Measurements from ENCODE around the gene C10orf143.
"Not testable (repeated sequence)": the region's sequence is repeated elsewhere in the genome, so short reads cannot be mapped to it uniquely, and the experiment has no call there.

The C10orf143 gene

DNA sequence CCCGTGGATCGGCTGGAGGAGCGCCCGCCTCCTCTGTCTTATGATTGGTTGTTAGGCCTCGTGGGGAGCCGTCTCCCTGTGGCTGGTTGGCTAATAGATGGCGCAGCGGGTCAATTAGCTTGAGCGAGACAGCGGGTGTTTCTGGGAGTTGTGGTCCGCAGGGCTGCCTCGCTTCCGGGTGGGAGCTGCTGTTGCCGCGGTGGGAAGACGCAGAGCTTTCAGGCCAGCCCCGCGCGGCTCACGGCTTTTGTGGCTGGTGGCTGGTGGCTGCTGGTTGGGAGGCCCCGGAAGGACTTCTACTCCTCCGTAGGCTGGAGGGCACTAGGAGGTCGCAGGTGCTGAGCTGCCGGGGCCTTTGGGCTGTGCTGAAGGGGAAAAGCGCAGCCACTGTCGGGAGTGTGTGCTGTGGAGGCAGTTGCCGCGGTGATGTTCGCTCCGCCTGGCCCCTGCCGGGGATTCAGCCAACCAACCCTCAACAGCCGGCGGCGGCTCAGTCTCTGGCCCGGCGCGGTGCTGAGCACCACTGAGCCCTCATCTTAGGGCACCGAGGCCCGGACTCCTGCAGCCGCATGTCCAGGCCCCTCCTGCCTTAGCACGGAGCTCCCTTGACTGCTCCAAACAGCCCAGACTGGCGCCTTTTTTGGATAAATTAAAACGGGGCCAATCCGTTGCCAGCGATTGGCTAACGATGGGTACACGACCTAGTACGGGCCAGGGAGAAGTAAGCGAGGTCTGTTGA, 652 bp upstream of the C10orf143 start:
- DNase-seq = peak; percentile 91

DNA sequence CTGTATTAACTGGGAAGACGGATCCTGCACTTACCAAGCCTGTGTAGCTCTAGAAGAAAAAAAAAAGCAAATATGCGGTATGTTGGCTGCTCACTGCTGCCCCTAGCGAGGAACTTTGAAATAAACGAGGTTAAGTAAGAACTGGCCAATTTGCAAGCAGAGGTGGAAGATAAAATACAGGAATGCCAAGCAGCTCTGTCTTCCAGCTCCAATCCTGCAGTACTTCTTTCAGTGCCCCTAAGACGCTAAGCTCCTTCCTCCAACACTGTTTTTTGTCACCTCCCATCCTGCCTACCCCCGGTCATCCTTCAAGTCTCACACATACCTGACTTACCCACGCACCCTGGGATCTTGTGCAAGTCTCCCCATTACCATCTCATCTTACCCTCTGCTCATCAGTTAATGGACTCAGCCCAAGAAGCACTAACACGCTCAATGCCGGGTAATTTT, 809 bp downstream of the C10orf143 start:
- peak; percentile 64 for DNase-seq

GRCh38 chr10:130108934-130109604, 1.6 kb downstream of the C10orf143 start:
- DNase-seq = no peak

GRCh38 chr10:130108146-130108545, 2.5 kb downstream of the C10orf143 start:
- not testable (repeated sequence) for DNase-seq

DNA sequence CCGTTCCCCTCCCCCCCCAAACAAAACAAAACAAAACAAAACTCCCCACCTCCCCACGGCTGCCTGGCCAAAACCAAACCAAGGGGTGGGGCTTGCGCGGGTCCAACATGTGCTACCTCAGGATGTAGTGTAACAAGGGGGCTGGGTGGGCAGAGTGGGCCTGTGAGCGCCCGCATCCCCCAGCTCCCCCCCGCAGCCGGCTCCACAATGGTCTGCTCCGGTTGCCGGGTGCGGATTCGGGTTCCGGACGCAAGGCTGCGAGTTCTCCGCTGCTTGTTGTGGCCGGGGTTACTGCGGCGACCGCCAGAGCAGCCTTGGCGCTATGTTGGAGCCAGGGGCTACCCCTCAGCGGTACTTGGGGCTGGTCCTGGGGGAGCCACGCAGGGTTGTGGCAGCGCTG, 4.9 kb downstream of the C10orf143 start:
- no peak for DNase-seq

- DNase-seq = no peak
Observed at GRCh38 chr10:130099344-130099743, 11.3 kb downstream of the C10orf143 start.

DNA sequence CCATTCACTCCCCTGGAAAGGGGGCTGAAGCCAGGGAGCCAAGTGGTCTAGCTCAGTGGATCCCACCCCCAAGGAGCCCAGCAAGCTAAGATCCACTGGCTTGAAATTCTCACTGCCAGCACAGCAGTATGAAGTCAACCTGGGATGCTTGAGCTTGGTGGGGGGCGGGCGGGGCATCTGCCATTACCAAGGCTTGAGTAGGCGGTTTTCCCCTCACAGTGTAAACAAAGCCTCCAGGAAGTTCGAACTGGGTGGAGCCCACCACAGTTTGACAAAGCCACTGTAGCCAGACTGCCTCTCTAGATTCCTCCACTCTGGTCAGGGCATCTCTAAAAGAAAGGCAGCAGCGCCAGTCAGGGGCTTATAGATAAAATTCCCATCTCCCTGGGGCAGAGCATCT, 20.1 kb downstream of the C10orf143 start:
- not testable (repeated sequence) for DNase-seq

DNA sequence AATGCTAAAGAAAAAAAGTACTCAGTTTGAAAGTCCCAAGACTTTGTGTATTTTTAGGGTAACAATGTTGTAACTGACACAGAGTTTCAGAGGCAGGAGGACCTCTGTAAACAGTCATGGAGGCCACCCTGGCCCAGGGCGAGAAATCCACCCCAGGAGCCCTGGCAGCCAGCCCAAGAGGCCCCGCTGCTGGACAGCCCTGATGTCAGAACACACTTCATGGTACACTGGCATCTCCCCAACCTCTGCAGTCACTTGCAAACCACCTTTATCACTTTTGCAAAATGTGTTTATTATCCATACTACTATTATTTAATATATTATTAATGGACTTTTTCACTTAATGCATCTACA, 30.2 kb downstream of the C10orf143 start:
- no peak for DNase-seq

GRCh38 chr10:130079614-130080460, 30.8 kb downstream of the C10orf143 start:
- no peak for DNase-seq

GRCh38 chr10:130078120-130078519, 32.5 kb downstream of the C10orf143 start:
- no peak for DNase-seq

DNA sequence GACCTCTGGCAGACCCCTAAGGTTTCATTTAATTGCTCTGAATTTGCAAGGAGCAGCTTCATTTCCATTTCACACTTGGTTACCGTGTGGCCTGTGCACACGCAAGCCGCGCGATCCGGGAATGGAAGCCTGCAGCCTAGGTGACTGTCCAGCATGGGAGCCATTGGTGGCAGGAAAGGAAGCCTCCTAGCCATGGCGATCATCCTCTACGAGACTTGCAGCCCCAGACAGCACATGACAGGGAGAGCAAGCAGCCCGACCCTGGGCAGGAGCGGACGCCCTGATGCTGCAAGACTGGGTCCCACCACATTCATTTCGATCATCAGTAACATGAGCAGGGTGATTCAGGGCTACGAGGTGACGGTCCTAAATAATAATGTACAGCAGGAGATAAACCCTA, 33.9 kb downstream of the C10orf143 start:
- DNase-seq = no peak

GRCh38 chr10:130074639-130075038, 36.0 kb downstream of the C10orf143 start:
- no peak for DNase-seq

GRCh38 chr10:130073912-130074311, 36.7 kb downstream of the C10orf143 start:
- DNase-seq = no peak

DNA sequence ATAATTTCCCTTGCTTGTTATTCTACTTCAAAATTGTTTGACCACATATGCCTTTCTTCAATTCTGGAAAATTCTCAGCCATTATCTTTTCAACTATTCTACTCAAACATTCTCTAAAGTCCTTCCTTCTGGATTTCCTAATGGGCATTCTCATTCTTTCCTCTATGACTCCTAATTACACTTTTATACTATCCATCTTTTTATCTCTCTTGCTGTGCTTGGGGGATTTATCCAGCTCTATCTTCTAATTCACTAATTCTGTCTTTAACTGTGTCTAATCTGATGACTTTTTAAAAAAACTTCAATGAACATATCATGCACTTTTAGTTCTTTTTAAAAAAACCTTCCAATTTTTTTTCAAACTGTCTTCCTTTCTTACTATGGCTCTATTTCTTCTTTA, 38.4 kb downstream of the C10orf143 start:
- no peak for DNase-seq

- DNase-seq = no peak
Observed at GRCh38 chr10:130067893-130068292, 42.7 kb downstream of the C10orf143 start.

DNA sequence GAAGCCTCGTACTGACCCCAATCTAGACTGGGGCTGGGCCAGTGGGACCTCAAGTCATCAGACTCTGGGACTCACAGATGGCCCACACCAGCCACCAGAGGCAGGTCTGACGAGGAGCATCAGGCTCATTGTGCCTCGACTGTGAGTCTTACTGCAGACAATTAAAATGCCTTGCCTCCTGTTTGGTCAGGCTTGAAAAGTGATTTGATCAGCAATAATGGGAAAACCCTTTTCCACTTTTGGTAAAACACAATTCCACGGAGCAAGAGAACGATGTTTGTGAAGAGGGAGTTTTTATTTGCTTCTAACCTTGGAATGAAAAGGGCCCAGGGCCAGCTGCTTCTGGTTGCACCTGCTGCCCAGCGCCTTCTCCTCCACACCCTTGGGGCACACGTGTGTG, 43.9 kb downstream of the C10orf143 start:
- no peak for DNase-seq

GRCh38 chr10:130065251-130065650, 45.4 kb downstream of the C10orf143 start:
- no peak for DNase-seq

- no peak for DNase-seq
Observed at GRCh38 chr10:130064783-130065182, 45.8 kb downstream of the C10orf143 start.

DNA sequence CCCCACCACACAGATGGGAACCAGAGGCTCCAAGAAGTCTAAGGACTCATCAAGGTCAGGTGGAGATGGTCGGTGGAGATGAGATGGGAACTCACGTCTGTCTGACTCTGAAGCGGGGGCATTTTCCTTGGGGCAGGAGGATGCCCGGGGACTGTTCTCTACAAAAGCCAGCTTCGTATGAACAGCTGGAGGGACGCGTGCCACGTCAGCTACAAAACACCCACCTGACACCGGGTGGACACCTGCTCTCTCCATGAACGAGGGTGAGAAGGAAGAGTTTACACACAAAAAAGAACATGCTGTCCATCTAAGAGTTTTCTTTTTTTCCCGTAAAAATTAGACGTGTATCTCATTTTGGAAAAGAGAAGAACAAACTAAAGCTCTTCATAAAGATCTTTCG, 47.7 kb downstream of the C10orf143 start:
- DNase-seq = no peak

GRCh38 chr10:130062201-130062600, 48.4 kb downstream of the C10orf143 start:
- no peak for DNase-seq

DNA sequence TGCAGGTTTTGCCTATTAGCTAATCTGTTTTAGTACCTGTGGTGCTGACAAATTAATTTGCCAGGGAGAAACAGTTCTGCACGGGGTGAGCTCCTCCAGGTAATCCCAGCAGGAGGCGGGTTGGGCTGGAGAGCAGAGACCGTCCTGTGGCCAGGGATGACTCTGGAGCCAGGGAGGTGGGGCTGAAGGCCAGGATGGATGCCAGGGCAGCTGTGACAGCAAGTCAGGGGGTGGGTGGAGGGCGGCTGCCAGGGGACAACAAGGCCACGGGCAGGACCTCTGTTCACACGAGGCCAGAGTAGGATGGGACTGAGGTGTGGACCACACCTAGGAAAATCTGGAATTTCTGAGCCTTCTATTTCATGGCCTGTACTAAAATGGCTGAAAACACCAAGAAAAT, 48.9 kb downstream of the C10orf143 start:
- DNase-seq = no peak

- no peak for DNase-seq
Observed at GRCh38 chr10:130054021-130054420, 56.6 kb downstream of the C10orf143 start.

DNA sequence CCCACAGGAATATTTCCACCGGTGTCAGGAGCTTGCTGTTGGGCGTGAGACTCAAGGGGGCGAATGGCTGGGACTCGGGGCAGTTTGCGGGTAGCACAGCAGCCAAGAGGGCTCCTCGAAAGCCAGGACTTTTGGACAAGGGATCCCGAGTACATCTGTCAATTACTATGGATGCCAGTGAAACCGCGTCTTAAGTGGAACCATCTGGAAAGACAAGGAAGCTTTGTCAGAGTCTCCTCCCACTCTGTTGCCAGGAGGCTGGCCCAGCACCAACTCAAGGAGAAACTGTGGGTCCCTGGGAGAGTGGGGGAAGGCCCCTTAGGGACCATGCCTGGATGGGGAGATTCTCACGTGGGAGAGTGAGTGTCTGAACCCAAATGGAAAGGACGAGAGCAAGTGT, 57.1 kb downstream of the C10orf143 start:
- DNase-seq = no peak

- no peak for DNase-seq
Observed at GRCh38 chr10:130052193-130052592, 58.4 kb downstream of the C10orf143 start.

Measured in activated T-cell treated with anti-CD3 and anti-CD28 coated beads, Interleukin-2, amount 50 U/mL, for 1 hour (primary cell).